Activated B cell treated with CpG ODN at 0.5 μM for 24 hours (primary cell): Measurements from ENCODE around the gene TRIP4. TPM values are rescaled to one million over a fixed set of nuclear protein-coding genes. Genes with fewer than 3 reads are reported as not detected.

Source experiments
- ATAC-seq: fragments of 200-7000 bp; cut with Tn5 transposase; one replicate; pipeline ENCODE4 v1.10.0; 2021; ENCODE audit warnings: low read depth, mild to moderate bottlenecking, moderate library complexity
- CTCF ChIA-PET: fragments of 350-600 bp; sonication (Branson Sonifier 250); formaldehyde crosslinking; loops from one replicate; lab custom pipeline; 2021; ENCODE audit warnings: antibody characterized with exemption; lab: Charles Lee
- POLR2A ChIA-PET: fragments of 350-600 bp; sonication (Branson Sonifier 250); formaldehyde crosslinking; loops from one replicate; lab custom pipeline; 2021; ENCODE audit warnings: antibody characterized with exemption; lab: Charles Lee
- DNase-seq: peaks from one replicate; pipeline ENCODE4 v3.0.0; 2022
- H3K27ac Mint-ChIP-seq: one replicate; pipeline ENCODE4 v1.8.0; 2020; ENCODE audit warnings: mixed read lengths
- H3K27me3 Mint-ChIP-seq: one replicate; pipeline ENCODE4 v1.8.0; 2021; ENCODE audit warnings: mixed read lengths
- H3K36me3 Mint-ChIP-seq: one replicate; pipeline ENCODE4 v1.8.0; 2021; ENCODE audit warnings: low read depth, mixed read lengths
- H3K4me1 Mint-ChIP-seq: one replicate; pipeline ENCODE4 v1.8.0; 2021; ENCODE audit warnings: mixed read lengths
- H3K4me3 Mint-ChIP-seq: one replicate; pipeline ENCODE4 v1.8.0; 2020; ENCODE audit warnings: mild to moderate bottlenecking, mixed read lengths
- H3K9me3 Mint-ChIP-seq: one replicate; pipeline ENCODE4 v1.8.0; 2020; ENCODE audit warnings: mixed read lengths
- intact Hi-C: fragments of 100-400 bp; cut with micrococcal nuclease; formaldehyde crosslinking; loops from one replicate; pipeline ENCODE4 v1.15.1; 2024
- total RNA-seq: library from RNA; stranded (reverse); gene quantifications from 2 replicates; pipeline ENCODE4 v1.2.3, GENCODE V29; 2022
- TF ChIP-seq, protein P1 (sequence below): fragments of 200-600 bp; IDR thresholded peaks from one replicate; pipeline ENCODE4 v1.8.0; 2022; ENCODE audit warnings: antibody characterized with exemption, mild to moderate bottlenecking

TRIP4 gene
- total RNA-seq, 1 donor from 2014 or later: 35.0 TPM

DNA sequence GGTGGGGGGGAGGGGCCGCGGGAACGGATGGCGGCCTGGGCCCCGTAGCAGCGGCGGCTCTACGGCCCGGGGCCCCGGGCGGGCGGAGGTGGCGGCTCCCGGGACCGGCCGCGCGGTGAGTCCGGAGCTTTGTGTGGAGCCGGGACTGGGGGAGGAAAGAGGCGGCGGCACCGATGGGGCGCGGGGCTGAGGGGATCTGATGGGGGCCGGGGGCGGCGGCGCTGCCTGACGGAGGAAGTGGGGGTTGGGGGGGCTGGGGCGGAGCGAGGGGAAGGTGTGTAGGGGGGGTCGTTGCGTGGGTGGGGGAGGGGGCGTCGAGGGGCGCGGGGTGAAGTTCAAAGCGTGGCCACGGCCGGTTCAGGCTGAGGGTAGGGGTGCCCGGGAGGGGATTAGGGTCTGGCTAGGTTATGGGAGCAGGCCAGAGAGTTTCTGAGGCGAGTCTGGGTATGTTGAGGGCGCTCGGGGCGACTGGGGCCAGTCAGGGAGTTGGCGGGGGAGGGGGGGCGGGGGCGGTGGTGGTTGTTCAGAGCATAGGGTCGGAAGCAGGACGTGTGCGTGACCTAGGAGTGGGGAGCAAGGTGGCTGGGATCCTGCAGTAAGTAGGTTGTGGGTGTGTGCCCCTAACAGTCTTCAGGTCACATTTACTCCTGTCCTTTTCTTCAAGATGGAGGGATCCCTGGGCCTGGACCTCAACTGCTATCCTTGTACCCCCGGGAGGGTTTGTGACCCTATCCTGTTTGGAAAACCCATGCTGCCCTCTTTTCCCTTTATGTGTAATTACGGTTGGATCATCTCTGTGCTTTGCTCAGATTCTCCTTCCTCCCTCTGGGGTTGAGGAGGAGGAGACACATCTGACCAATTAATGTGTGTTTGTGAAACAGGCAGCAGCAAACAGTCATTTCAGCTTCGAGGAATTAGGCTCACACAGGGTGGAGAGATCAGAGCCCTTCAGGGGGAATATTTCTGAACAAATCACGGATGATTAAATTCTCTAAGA is 73.4 kb downstream of the TRIP4 start:
- Mint-ChIP-seq H3K9me3 (no peaks in the 10 kb centered on the region), H3K36me3 (no peaks in the 10 kb centered on the region), H3K27me3 (no peaks in the 10 kb centered on the region), H3K27ac (peak overlapping the region; percentile 57), H3K4me1 (peaks cover 63% of the 10 kb centered on the region), H3K4me3 (peak overlapping the region; percentile 85)
- ChIA-PET POLR2A (interaction anchor here (0.6 to 2.1 kb wide), 5 partner anchors 8 to 375 kb away, joined by 3 to 11 read pairs (median 6); partner anchors contain the start of gene TRIP4), CTCF (no interaction called here)
- intact Hi-C loops: loop anchor here (1.0 to 10.0 kb wide), 4 partner anchors 46 to 364 kb away; partner anchors contain the start of genes CSNK1G1, PCLAF and PIF1
- TF ChIP-seq, protein P1, sequence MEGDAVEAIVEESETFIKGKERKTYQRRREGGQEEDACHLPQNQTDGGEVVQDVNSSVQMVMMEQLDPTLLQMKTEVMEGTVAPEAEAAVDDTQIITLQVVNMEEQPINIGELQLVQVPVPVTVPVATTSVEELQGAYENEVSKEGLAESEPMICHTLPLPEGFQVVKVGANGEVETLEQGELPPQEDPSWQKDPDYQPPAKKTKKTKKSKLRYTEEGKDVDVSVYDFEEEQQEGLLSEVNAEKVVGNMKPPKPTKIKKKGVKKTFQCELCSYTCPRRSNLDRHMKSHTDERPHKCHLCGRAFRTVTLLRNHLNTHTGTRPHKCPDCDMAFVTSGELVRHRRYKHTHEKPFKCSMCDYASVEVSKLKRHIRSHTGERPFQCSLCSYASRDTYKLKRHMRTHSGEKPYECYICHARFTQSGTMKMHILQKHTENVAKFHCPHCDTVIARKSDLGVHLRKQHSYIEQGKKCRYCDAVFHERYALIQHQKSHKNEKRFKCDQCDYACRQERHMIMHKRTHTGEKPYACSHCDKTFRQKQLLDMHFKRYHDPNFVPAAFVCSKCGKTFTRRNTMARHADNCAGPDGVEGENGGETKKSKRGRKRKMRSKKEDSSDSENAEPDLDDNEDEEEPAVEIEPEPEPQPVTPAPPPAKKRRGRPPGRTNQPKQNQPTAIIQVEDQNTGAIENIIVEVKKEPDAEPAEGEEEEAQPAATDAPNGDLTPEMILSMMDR: no peak
- DNase-seq: no peak
- peak; percentile 16 for ATAC-seq

DNA sequence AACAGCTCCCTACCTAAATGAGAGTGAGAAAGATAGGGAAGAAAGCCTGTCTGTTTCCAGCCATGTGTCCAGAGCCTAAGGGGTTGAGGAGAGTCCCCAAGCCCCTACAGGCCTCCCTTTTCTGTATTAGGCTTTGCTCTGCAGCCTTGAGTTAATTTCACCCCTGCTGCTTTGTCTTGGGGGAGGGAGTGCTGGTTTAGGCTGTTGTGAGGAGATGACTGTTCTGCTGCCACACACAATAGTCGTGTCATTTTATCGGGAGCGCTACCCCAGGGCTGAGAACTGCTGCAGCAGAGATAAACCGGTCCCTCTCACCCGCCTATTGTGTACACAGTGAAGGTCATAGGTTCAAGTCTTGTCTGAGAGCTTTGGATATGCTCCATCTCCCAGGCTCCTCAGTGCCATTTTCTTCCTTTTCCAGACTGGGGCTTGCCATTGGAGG is 74.1 kb downstream of the TRIP4 start:
- CTCF ChIA-PET: no interaction called here
- ATAC-seq: no peak

GRCh38 chr15:64462492-64462891 is 74.9 kb downstream of the TRIP4 start:
- ATAC-seq (no peak), DNase-seq (no peak)
- POLR2A ChIA-PET: interaction anchor here (0.7 kb wide), 1 partner anchor 22 kb away, joined by 6 read pairs; no protein-coding TSS in a partner anchor
- TF ChIP-seq, protein P1: no peak
- H3K27ac Mint-ChIP-seq: no peak overlapping the region
- intact Hi-C loops: loop anchor here (5.0 to 10.0 kb wide), 2 partner anchors 45 to 362 kb away; partner anchors contain the start of gene PIF1
- no peaks in the 10 kb centered on the region for H3K9me3 Mint-ChIP-seq
- no peaks in the 10 kb centered on the region for H3K36me3 Mint-ChIP-seq
- H3K4me3 Mint-ChIP-seq: no peak overlapping the region
- H3K27me3 Mint-ChIP-seq: no peaks in the 10 kb centered on the region
- H3K4me1 Mint-ChIP-seq: peaks cover 58% of the 10 kb centered on the region
- CTCF ChIA-PET: no interaction called here

More for the DNA sequence above, 74.1 kb downstream of the TRIP4 start:
- POLR2A ChIA-PET: interaction anchor here (0.6 kb wide), 1 partner anchor 376 kb away, joined by 3 read pairs; no protein-coding TSS in a partner anchor
- Mint-ChIP-seq H3K9me3 (no peaks in the 10 kb centered on the region), H3K36me3 (no peaks in the 10 kb centered on the region), H3K27ac (peak overlapping the region; percentile 57), H3K4me1 (peaks cover 60% of the 10 kb centered on the region), H3K4me3 (peak overlapping the region; percentile 85), H3K27me3 (no peaks in the 10 kb centered on the region)
- intact Hi-C loops: loop anchor here (2.0 to 10.0 kb wide), 3 partner anchors 46 to 363 kb away; partner anchors contain the start of genes PCLAF and PIF1
- no peak for DNase-seq
- TF ChIP-seq, protein P1: no peak

- TF ChIP-seq, protein P1: no peak
- ATAC-seq (no peak), DNase-seq (no peak)
- peaks cover 2% of the 10 kb centered on the region for H3K36me3 Mint-ChIP-seq
- no peaks in the 10 kb centered on the region for H3K27me3 Mint-ChIP-seq
- no peaks in the 10 kb centered on the region for H3K9me3 Mint-ChIP-seq
- peak overlapping the region; percentile 10 for H3K27ac Mint-ChIP-seq
- peaks cover 56% of the 10 kb centered on the region for H3K4me1 Mint-ChIP-seq
- intact Hi-C loops: loop anchor here (5.0 to 10.0 kb wide), 2 partner anchors 43 to 360 kb away; partner anchors contain the start of gene PIF1
- H3K4me3 Mint-ChIP-seq: no peak overlapping the region
- ChIA-PET CTCF (no interaction called here), POLR2A (no interaction called here)
Measured at GRCh38 chr15:64464276-64465005, 76.8 kb downstream of the TRIP4 start.
